HG02798 (cell line): ENCODE measurements around the gene LACRT.

Source experiments
- ATAC-seq: cut with Tn5 transposase; IDR thresholded peaks from one replicate; pipeline ENCODE4 v1.9.1; 2021; ENCODE audit warnings: mild to moderate bottlenecking; ENCODE audit not compliant: unreplicated experiment, poor library complexity

The LACRT gene

GRCh38 chr12:54634795-54635194, at the start of gene LACRT:
TSS of gene LACRT (minus strand) at chr12:54634895. CDS start at chr12:54634841, 54 bp downstream.
- no peak for ATAC-seq

- no peak for ATAC-seq
Measured at GRCh38 chr12:54683398-54683797, 48.7 kb upstream of the LACRT start.

GRCh38 chr12:54682674-54683073, 48.0 kb upstream of the LACRT start:
- ATAC-seq = no peak

GRCh38 chr12:54680374-54680773, 45.7 kb upstream of the LACRT start:
- peak; percentile 76 for ATAC-seq

- ATAC-seq = no peak
Measured at GRCh38 chr12:54678131-54678530, 43.4 kb upstream of the LACRT start.

- no peak for ATAC-seq
Measured at GRCh38 chr12:54667945-54668344, 33.2 kb upstream of the LACRT start.

- no peak for ATAC-seq
Measured at GRCh38 chr12:54666008-54666407, 31.3 kb upstream of the LACRT start.

- ATAC-seq = peak; percentile 49
Measured at GRCh38 chr12:54665022-54665635, 30.4 kb upstream of the LACRT start.

- ATAC-seq = no peak
Measured at GRCh38 chr12:54663603-54664002, 28.9 kb upstream of the LACRT start.

- ATAC-seq = no peak
Measured at GRCh38 chr12:54662026-54662425, 27.3 kb upstream of the LACRT start.

GRCh38 chr12:54661048-54661447, 26.4 kb upstream of the LACRT start:
- no peak for ATAC-seq

GRCh38 chr12:54660320-54660962, 25.7 kb upstream of the LACRT start:
- ATAC-seq = no peak

GRCh38 chr12:54658306-54659264, 23.9 kb upstream of the LACRT start:
- ATAC-seq = peak; percentile 84

GRCh38 chr12:54657105-54657607, 22.5 kb upstream of the LACRT start:
- ATAC-seq = peak; percentile 39

- ATAC-seq = no peak
Measured at GRCh38 chr12:54654926-54655325, 20.2 kb upstream of the LACRT start.

- ATAC-seq = no peak
Measured at GRCh38 chr12:54653025-54653424, 18.3 kb upstream of the LACRT start.

GRCh38 chr12:54650889-54651288, 16.2 kb upstream of the LACRT start:
- no peak for ATAC-seq

GRCh38 chr12:54650409-54650808, 15.7 kb upstream of the LACRT start:
- ATAC-seq = no peak

- no peak for ATAC-seq
Measured at GRCh38 chr12:54649825-54650224, 15.1 kb upstream of the LACRT start.

GRCh38 chr12:54648265-54648664, 13.6 kb upstream of the LACRT start, which contains the start of gene DCD:
TSS of gene DCD (minus strand) at chr12:54648365. CDS start at chr12:54648303, 62 bp downstream.
- no peak for ATAC-seq

GRCh38 chr12:54641554-54641953, 6.9 kb upstream of the LACRT start:
- no peak for ATAC-seq
